ENCODE measurements around the gene PPP1R13L. TPM values are rescaled to one million over a fixed set of nuclear protein-coding genes. Genes with fewer than 3 reads are reported as not detected.
A peak's percentile ranks its signal among the peaks of the same experiment; 100 is the strongest.

The PPP1R13L gene
- total RNA-seq, 1 donor: 2.8 TPM

GRCh38 chr19:45400192-45400591 lies 4.7 kb downstream of the PPP1R13L start:
- H3K4me3 ChIP-seq (ENCODE audit: low read depth, low read length): no peak overlapping the region
- no peak for DNase-seq (ENCODE audit: low read depth)
- TF ChIP-seq, protein P1, sequence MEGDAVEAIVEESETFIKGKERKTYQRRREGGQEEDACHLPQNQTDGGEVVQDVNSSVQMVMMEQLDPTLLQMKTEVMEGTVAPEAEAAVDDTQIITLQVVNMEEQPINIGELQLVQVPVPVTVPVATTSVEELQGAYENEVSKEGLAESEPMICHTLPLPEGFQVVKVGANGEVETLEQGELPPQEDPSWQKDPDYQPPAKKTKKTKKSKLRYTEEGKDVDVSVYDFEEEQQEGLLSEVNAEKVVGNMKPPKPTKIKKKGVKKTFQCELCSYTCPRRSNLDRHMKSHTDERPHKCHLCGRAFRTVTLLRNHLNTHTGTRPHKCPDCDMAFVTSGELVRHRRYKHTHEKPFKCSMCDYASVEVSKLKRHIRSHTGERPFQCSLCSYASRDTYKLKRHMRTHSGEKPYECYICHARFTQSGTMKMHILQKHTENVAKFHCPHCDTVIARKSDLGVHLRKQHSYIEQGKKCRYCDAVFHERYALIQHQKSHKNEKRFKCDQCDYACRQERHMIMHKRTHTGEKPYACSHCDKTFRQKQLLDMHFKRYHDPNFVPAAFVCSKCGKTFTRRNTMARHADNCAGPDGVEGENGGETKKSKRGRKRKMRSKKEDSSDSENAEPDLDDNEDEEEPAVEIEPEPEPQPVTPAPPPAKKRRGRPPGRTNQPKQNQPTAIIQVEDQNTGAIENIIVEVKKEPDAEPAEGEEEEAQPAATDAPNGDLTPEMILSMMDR (IDR thresholded peaks at IDR 0.05; ENCODE audit: insufficient read depth, low read length): no peak

GRCh38 chr19:45395821-45396617 lies 8.8 kb downstream of the PPP1R13L start:
- TF ChIP-seq, protein P1 (IDR thresholded peaks at IDR 0.05; ENCODE audit: insufficient read depth, low read length): no peak
- no peak overlapping the region for H3K4me3 ChIP-seq (ENCODE audit: low read depth, low read length)
- no peak for DNase-seq (ENCODE audit: low read depth)

DNA sequence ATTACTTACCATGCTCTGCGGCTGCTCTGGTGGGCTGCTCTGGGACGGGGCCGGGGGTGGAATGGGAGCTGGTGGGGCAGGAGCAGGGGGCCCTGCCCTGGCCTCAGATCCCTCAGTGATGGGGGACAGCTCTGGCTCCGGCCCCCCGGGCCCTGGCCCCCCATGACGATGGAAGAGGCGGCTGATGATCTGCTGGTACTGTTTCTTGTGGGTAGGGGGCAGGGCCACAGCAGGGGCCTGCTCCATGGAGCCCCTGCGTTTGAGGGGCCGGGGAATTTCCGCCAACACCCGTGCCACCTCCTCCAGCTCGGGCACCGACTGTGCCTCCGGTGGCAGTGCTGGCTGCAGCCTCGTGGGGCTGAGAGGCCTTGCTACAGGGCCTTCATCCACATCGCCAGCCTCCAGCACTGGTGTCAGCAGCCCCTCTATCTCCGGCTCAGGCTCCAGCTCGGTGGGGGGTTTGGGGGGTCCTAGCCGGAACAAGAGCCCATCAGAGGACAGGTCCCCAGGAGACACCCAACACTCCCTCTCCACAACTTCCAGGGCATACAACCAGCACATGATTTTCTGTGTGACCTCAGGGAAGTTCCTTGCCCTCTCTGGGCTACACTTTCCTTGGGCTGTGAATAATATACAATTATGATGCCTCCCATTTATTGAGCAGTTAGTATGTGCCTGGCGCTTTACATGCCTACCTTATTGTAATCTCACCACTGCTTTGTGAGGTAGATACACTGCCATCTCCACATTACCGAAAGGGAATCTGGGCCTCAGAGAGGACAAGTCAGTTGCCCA lies 12.8 kb downstream of the PPP1R13L start:
- DNase-seq (ENCODE audit: low read depth): no peak
- no peak overlapping the region for H3K4me3 ChIP-seq (ENCODE audit: low read depth, low read length)
- TF ChIP-seq, protein P1 (IDR thresholded peaks at IDR 0.05; ENCODE audit: insufficient read depth, low read length): no peak

- TF ChIP-seq, protein P1 (IDR thresholded peaks at IDR 0.05; ENCODE audit: insufficient read depth, low read length): no peak
- no peak overlapping the region for H3K4me3 ChIP-seq (ENCODE audit: low read depth, low read length)
- no peak for DNase-seq (ENCODE audit: low read depth)
Measured at GRCh38 chr19:45391346-45391745, 13.5 kb downstream of the PPP1R13L start.

DNA sequence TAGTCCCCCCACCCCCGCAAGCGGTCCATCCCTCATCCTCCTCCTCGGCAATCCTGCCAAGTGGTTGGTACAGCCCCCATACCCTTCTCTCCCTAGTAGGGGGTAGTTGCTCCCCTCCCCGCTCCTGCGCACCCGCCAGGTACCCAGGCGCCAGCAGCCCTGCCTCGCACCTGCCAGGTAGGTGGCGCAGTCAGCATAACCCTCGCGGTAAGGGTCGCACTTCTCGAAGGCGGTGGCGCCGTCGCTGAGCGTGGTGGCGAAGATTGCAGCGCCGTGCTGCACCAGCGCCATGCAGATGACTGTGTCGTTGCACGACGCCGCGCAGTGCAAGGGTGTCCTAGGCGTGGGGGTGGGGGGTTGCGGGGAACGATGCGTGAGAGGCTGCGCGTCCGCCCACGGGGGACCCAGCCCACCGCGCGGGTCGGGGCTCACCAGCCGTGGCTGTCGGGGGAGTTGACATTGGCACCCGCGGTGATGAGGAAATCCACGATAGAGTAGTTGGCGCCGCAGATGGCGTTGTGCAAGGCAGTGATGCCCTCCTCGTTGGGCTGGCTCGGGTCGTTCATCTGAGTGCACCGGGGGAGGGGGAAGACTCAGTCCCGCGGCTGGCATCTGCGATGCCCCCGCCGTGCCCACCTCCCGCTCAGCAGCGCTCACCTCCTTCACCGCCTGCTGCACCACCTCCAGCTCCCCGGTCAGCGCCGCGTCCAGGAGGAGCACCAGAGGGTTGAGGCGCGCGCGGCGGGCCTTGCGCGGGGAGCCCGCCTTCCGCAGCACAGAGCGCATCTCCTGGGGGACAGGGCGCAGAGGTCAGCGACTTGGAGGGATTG lies 19.3 kb downstream of the PPP1R13L start:
- H3K4me3 ChIP-seq (ENCODE audit: low read depth, low read length): peak overlapping the region; percentile 5
- TF ChIP-seq, protein P1 (IDR thresholded peaks at IDR 0.05; ENCODE audit: insufficient read depth, low read length): no peak
- no peak for DNase-seq (ENCODE audit: low read depth)

GRCh38 chr19:45382426-45382825 lies 22.4 kb downstream of the PPP1R13L start:
- TF ChIP-seq, protein P1 (IDR thresholded peaks at IDR 0.05; ENCODE audit: insufficient read depth, low read length): no peak
- H3K4me3 ChIP-seq (ENCODE audit: low read depth, low read length): no peak overlapping the region
- DNase-seq (ENCODE audit: low read depth): no peak
